CD4-positive, alpha-beta T cell treated with Interleukin-12 subunit alpha and Interleukin-12 subunit beta, for 1 hour (primary cell): Measurements from ENCODE around the gene CD58.
A peak's percentile ranks its signal among the peaks of the same experiment; 100 is the strongest.
"Not testable (repeated sequence)": the region's sequence is repeated elsewhere in the genome, so short reads cannot be mapped to it uniquely, and the experiment has no call there.

Source experiments
- DNase-seq: peaks from one replicate; pipeline ENCODE4 v3.0.0-alpha.2; 2020

CD58 gene

GRCh38 chr1:116591951-116592605 lies 21.3 kb upstream of the CD58 start:
- DNase-seq: not testable (repeated sequence)

- not testable (repeated sequence) for DNase-seq
Measured at GRCh38 chr1:116591006-116591950, 20.5 kb upstream of the CD58 start.

DNA sequence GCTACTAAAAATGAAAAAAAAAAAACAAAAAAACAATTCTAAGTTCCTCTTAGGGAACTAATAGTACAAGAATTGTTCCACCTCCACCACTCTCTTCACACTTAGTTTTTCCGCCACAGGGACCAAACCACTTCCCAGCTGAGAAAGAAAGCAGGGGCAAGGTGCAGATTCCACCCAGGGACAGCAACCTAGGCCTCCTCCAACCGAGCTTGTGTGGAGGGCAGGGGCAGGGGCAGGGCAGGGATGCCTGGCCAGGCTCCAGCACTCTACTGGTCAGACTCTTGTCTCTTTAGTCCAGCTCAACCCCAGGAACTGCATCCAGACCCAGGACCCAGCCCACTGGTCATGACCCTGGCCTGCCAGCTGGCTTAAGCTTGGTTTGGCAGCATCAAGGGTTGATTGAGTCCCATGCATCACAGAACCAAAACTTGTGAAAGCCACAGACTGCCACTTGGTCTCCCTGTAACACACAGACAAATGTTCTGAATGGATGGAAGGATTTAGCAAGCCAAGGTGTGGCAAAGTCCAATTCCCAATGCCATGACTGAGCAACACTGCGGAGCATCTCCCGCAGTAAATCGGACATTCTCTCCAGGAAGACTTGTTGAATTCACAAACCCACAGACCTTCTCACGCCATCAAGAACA lies 19.7 kb upstream of the CD58 start:
- not testable (repeated sequence) for DNase-seq

- DNase-seq: not testable (repeated sequence)
Measured at GRCh38 chr1:116589101-116589735, 18.4 kb upstream of the CD58 start.

DNA sequence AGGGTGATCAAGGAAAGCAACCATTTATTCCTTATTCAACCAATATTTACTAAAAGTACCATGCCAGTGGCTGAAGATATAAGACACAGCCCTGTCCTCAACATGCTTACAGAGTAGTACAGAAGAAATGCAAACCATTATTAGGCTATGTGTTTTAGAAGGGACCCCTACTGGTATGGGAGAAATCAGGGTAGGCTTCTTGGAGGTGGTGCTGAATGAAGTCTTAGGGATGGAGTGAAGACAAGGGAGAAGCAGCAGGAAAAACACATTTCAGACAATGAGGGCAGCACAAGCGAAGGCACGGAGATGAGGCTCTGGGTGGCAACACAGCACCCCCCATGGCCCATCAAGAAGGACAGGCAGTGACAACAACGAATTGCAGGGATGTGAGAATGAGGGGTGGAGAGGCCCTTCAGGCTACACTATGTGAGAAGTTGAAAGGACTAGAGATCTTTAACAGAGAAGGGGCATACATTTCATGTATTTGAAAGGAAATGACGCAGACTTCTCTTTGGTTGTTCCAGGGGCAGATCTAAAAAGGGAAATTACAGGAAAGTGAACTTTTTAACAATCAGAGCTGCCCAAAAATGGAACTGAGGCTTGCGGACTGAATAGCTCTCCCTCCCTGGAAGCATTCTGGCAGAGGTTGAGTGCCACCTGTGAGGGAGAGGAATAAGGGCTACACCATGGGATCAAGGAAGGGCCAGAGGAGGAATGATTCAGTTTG lies 16.8 kb upstream of the CD58 start:
- no peak for DNase-seq

- no peak for DNase-seq
Measured at GRCh38 chr1:116586741-116587143, 15.9 kb upstream of the CD58 start.

GRCh38 chr1:116585886-116586285 lies 15.1 kb upstream of the CD58 start:
- DNase-seq: no peak

GRCh38 chr1:116581323-116581885 lies 10.6 kb upstream of the CD58 start:
- DNase-seq: no peak

DNA sequence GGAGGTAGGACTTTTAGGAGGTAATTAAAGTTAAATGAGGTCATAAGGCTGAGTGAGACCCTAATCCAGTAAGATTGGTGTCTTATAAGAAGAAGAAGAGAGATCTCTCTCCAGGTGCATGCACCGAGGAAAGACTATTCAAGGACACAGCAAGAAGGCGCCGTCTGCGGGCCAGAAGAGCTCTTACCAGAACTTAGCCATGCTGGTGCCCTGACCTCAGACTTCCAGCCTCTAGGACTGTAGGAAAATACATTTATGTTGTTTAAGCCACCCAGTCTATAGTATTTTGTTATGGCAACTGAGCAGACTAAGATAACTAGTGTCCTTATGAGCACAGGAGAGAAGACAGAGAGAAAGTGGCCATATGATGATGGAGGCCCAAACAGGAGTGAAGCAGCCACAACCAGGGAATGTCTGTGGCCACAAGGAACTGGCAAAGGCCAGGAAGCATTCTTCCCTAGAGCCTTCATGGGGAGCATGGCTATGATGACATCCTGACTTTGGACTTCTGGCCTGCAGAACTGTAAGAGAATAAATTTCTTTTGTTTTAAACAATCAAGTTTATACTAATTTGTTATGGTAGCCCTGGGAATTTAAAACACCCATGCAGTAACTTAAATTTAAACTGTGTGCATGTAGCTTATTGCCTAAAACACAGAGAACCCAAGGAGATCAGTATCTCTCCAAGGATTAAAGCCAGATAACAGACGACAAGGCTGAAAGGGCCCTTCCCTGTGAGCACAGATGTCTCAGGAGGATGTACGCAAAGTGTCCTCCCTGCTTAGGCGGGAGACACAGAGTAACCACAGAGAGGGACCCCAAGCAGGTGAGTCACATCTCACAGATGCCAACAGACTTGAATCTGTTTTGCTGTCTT lies 9.9 kb upstream of the CD58 start:
- DNase-seq: no peak

GRCh38 chr1:116579259-116579875 lies 8.5 kb upstream of the CD58 start:
- DNase-seq: no peak

DNA sequence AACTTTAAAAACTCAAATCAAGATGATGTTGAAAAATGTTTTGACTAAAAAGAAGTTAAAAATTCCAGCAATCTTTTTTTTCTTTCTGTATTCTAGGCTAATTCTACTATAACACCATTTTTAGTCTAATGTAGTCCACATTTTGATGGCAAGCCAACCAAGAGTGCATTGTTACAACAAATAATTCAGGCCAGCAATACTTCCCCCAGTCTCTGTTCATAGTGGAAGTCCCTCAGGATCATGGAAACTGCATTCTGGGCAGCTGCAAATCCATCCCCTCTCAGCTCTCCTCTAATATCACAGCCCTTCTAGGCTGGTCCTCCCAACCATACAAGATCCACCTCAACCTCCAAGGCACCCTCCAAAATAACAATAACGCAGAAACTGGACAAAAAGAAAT lies 7.8 kb upstream of the CD58 start:
- DNase-seq: no peak

GRCh38 chr1:116577759-116578314 lies 7.0 kb upstream of the CD58 start:
- DNase-seq: no peak

DNA sequence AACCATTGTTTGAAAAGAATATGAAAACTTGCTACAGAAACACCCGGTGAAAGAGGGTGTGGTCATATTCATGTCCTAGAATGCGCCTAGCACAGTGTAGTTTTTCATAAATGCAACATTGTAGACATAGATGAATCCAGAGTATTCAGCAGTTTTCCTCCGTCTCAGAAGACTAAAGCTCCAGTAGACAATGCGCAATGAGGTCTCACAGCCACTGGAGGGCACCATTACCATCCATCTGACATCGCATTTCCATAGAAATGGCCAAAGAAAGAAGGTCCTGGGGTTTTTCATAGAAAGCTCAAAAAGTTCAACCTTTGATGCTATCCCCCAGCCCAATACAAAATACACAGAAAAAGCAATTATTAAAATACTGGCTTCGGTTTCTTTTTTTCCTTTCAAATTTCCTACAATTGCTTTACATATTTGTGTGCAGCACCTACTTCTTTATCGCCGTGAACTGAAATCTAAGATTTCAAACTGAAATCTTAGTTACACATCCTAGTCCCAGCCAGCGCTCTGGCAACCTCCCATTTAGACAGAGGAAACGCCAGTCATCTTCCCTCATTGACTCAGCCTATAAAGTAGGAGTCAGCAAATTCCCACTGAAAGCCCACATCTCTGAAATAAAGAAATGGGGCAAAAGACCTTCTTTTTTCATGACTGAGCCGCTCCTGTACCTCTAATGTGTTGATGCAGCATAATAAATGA lies 3.9 kb upstream of the CD58 start:
- peak; percentile 67 for DNase-seq

- DNase-seq: no peak
Measured at GRCh38 chr1:116573431-116574095, 2.7 kb upstream of the CD58 start.

DNA sequence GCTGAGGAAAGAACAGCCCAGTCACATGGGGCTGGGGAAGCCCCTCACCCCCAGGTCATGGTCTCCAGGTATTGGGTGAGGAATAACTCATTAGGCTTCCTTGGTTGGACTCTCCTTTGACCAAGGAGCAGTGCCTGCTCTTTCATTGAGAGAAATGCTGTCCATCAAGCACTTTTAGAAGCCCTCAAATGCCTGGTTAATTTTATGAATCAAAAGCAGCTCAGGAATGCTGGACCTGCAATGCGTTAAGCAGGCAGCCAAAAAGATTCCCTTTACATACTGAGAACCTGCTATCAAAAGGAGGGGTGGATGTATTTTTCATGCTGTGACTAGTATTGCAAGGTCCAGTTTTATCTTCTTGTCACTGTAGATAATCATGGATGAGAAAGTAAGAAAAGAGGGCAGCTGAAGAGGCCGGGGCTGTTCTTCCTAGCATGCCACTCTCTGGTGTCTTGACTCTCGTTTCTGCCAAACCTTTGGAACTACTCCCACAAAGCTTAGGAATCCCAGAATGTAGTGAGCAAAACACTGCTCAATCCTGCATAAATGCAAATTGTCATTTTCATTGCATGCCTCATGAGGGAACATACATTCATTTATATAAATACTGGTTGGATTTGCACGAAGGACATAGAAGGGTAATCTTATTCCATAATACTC lies 2.1 kb upstream of the CD58 start:
- DNase-seq: no peak

DNA sequence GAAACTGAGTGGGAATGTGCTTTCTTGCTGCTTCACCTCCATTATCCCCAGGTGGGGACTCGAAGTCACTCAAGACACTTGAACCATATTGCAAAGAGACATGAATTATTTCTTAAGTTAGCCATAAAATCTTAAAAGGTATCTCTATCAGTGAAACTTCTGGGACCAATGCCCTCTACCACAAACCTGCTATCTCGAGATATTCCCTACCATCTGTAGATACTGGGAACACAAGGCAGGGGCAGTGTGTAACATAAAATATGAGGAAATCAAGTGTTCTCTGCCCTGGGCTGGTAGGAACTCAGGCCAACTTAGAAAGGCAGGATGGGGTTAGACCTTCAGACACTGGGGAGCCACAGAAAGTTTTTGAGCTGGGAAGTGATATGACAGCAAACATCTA lies 1.3 kb upstream of the CD58 start:
- no peak for DNase-seq

DNA sequence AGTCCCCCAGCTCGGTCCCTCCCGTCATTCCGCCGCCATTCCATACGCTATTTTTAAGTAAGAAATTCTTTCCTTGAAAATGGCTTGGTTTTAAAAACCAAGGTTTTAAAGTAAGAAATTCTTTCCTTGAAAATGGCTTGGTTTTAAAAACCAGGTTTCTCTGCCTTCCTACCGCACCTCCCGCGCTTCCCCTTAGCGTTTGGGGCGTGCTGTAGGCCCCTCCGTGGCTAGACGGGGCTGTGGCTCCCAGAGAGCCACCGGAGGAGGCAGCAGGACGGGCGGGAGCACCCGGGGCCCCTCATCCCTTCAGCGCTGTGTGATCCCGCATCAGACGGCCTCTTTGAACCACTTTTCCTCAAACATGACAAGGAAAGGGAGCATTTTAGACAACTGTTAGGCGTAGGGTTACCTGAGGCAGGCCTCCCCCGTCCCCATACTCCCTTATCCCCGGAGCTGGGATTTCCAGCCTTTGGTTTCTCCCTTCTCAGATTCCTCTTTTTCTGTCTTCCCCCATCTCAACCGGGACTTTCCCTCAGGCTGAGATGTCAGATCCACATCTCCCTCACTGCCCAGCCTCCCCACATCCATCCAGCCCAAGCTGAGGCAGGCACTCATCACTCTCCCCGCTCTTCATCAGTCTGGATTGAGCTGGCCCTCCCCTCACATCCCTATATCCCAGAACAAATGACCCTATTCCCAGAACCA lies 541 bp upstream of the CD58 start:
- no peak for DNase-seq
